Gastroesophageal sphincter (tissue), 3 donors: ENCODE data around the gene PRLR.

Experiments
- CTCF ChIP-seq, 4 experiments: fragments of 200-600 bp in 2 of 4; fragments of 450-650 bp in 2 of 4; sonication (generic) in 1 of 4; IDR thresholded peaks; one replicate each; pipeline ENCODE4 v1.5.1; 2017 to 2019; ENCODE audit warnings: antibody characterized with exemption in 4 of 4, mild to moderate bottlenecking in 2 of 4, moderate library complexity in 2 of 4
- POLR2A ChIP-seq, 2 donors: fragments of 450-650 bp; IDR thresholded peaks; one replicate each; pipeline ENCODE4 v1.6.1; 2017; ENCODE audit warnings: antibody characterized with exemption in 2 of 2, mild to moderate bottlenecking in 2 of 2, moderate library complexity in 1 of 2

GRCh38 chr5:35002459-35002858 is 227.8 kb downstream of the PRLR start:
- TF ChIP-seq CTCF (IDR thresholded peaks at IDR 0.05) (no peak), POLR2A (IDR thresholded peaks at IDR 0.05) (no peak)
